ENCODE data around the gene FKBP14.
A peak's percentile ranks its signal among the peaks of the same experiment; 100 is the strongest.

FKBP14 gene

GRCh38 chr7:30038196-30038980 lies 11.9 kb upstream of the FKBP14 start:
- peak in 1 of 2 donors; percentile 54 for DNase-seq (ENCODE audit: low read depth in 2 of 2)
- no peak for TF ChIP-seq CTCF (IDR thresholded peaks at IDR 0.05; ENCODE audit: low read depth, low read length)
- no peak overlapping the region for H3K4me3 ChIP-seq (replicated peaks in 1 of 2; ENCODE audit: low read depth in 2 of 2, low read length in 2 of 2)

GRCh38 chr7:30036220-30036619 lies 9.7 kb upstream of the FKBP14 start:
- no peak for DNase-seq (ENCODE audit: low read depth in 2 of 2)
- TF ChIP-seq CTCF (IDR thresholded peaks at IDR 0.05; ENCODE audit: low read depth, low read length), result no peak
- no peak overlapping the region for H3K4me3 ChIP-seq (replicated peaks in 1 of 2; ENCODE audit: low read depth in 2 of 2, low read length in 2 of 2)

GRCh38 chr7:30034501-30034900 lies 8.0 kb upstream of the FKBP14 start:
- no peak for DNase-seq (ENCODE audit: low read depth in 2 of 2)
- no peak overlapping the region for H3K4me3 ChIP-seq (replicated peaks in 1 of 2; ENCODE audit: low read depth in 2 of 2, low read length in 2 of 2)
- no peak for TF ChIP-seq CTCF (IDR thresholded peaks at IDR 0.05; ENCODE audit: low read depth, low read length)

GRCh38 chr7:30032310-30033125 lies 6.0 kb upstream of the FKBP14 start:
- TF ChIP-seq CTCF (IDR thresholded peaks at IDR 0.05; ENCODE audit: low read depth, low read length), result no peak
- no peak overlapping the region for H3K4me3 ChIP-seq (replicated peaks in 1 of 2; ENCODE audit: low read depth in 2 of 2, low read length in 2 of 2)
- DNase-seq (ENCODE audit: low read depth in 2 of 2), result peak; percentile 59 to 71

- H3K4me3 ChIP-seq (replicated peaks in 1 of 2; ENCODE audit: low read depth in 2 of 2, low read length in 2 of 2), result peak overlapping the region; percentile 4 to 82
- TF ChIP-seq CTCF (IDR thresholded peaks at IDR 0.05; ENCODE audit: low read depth, low read length), result no peak
- peak in 1 of 2 donors; percentile 10 for DNase-seq (ENCODE audit: low read depth in 2 of 2)
Measured at GRCh38 chr7:30029696-30030095, 3.2 kb upstream of the FKBP14 start.

- peak; percentile 24 for TF ChIP-seq CTCF (IDR thresholded peaks at IDR 0.05; ENCODE audit: low read depth, low read length)
- H3K4me3 ChIP-seq (replicated peaks in 1 of 2; ENCODE audit: low read depth in 2 of 2, low read length in 2 of 2), result peak overlapping the region; percentile 81 to 82
- peak; percentile 41 to 45 for DNase-seq (ENCODE audit: low read depth in 2 of 2)
Measured at GRCh38 chr7:30028749-30029635, 2.5 kb upstream of the FKBP14 start.
